H1 (cell line): Measurements from ENCODE around the gene CNST. TPM values are rescaled to one million over a fixed set of nuclear protein-coding genes. Genes with fewer than 3 reads are reported as not detected.

Source experiments
- CTCF ChIA-PET: fragments of 300-600 bp; sonication (Branson Sonifier 250); formaldehyde crosslinking; loops from one replicate; lab custom pipeline; 2021; ENCODE audit not compliant: partially characterized antibody; lab: Charles Lee
- POLR2A ChIA-PET: fragments of 300-600 bp; sonication (Branson Sonifier 250); formaldehyde crosslinking; loops from one replicate; lab custom pipeline; 2021; ENCODE audit warnings: inconsistent platforms; ENCODE audit not compliant: partially characterized antibody; lab: Charles Lee
- DNase-seq, 2 experiments: peaks; one replicate each; pipeline versions ENCODE4 v3.0.0 to v3.0.0-alpha.2; 2010 to 2022; ENCODE audit warnings: low spot score in 2 of 2, low read depth in 1 of 2, mixed read lengths in 1 of 2
- FAIRE-seq: peaks from 2 replicates; lab custom pipeline; 2011; peaks lifted over from hg19 to GRCh38; lab: Jason Lieb, UNC
- H2AFZ ChIP-seq: 2 replicates; pipeline ENCODE4 v1.8.1; 2012; ENCODE audit warnings: low read length, inconsistent platforms
- H2AK5ac ChIP-seq: 2 replicates; pipeline ENCODE4 v1.6.1; 2013; ENCODE audit warnings: low read depth, low read length
- H2BK120ac ChIP-seq: replicated peaks from 2 replicates; pipeline ENCODE3; 2013; ENCODE audit warnings: low read depth, low read length, inconsistent platforms
- H2BK12ac ChIP-seq: 2 replicates; pipeline ENCODE4 v1.6.1; 2013; ENCODE audit warnings: low read depth, low read length
- H2BK15ac ChIP-seq: 2 replicates; pipeline ENCODE4 v1.6.1; 2013; ENCODE audit warnings: low read length
- H2BK20ac ChIP-seq: 2 replicates; pipeline ENCODE4 v1.6.1; 2013; ENCODE audit warnings: low read length
- H2BK5ac ChIP-seq: 2 replicates; pipeline ENCODE4 v1.6.1; 2013; ENCODE audit warnings: low read depth, low read length
- H3K14ac ChIP-seq: 2 replicates; pipeline ENCODE4 v1.6.1; 2013; ENCODE audit warnings: inconsistent platforms; ENCODE audit not compliant: insufficient read length
- H3K18ac ChIP-seq: 2 replicates; pipeline ENCODE4 v1.6.1; 2013; ENCODE audit warnings: low read length; ENCODE audit errors: extremely low read depth
- H3K23ac ChIP-seq: 2 replicates; pipeline ENCODE4 v1.6.1; 2013; ENCODE audit warnings: inconsistent platforms; ENCODE audit not compliant: insufficient read length
- H3K23me2 ChIP-seq: 2 replicates; pipeline ENCODE4 v1.6.1; 2013; ENCODE audit warnings: low read depth, low read length
- H3K27ac ChIP-seq: 2 replicates; pipeline ENCODE4 v1.6.1; 2011; ENCODE audit warnings: low read depth, low read length, inconsistent platforms
- H3K27me3 ChIP-seq, 4 experiments: replicated peaks in 1 of 4; 1 replicate in 1 of 4; 2 replicates in 3 of 4; pipeline versions ENCODE4 v1.6.1 to v1.8.1; 2011 to 2013; ENCODE audit warnings: low read length in 3 of 4, mild to moderate bottlenecking in 3 of 4, inconsistent platforms in 2 of 4, mixed read lengths in 2 of 4, moderate library complexity in 1 of 4; ENCODE audit not compliant: control insufficient read depth in 3 of 4, insufficient read depth in 3 of 4; ENCODE audit errors: extremely low read depth in 1 of 4
- H3K36me3 ChIP-seq, 4 experiments: 2 replicates each; pipeline versions ENCODE4 v1.6.1 to v1.8.1; 2011 to 2013; ENCODE audit warnings: mild to moderate bottlenecking in 4 of 4, low read length in 3 of 4, moderate library complexity in 2 of 4, control low read depth in 1 of 4, inconsistent platforms in 1 of 4; ENCODE audit not compliant: insufficient read depth in 4 of 4, control insufficient read depth in 2 of 4
- H3K4ac ChIP-seq: replicated peaks from 2 replicates; pipeline ENCODE3; 2013; ENCODE audit warnings: low read length, low read depth, mixed read lengths, inconsistent platforms; ENCODE audit not compliant: insufficient read length
- H3K4me1 ChIP-seq, 4 experiments: replicated peaks in 1 of 4; 1 replicate in 1 of 4; 2 replicates in 3 of 4; pipeline versions ENCODE4 v1.6.1 to v1.8.1; 2011 to 2013; ENCODE audit warnings: low read length in 3 of 4, inconsistent platforms in 2 of 4, mixed read lengths in 1 of 4; ENCODE audit not compliant: insufficient read depth in 4 of 4, control insufficient read depth in 3 of 4
- H3K4me2 ChIP-seq, 2 experiments: 2 replicates each; pipeline versions ENCODE4 v1.6.1 to v1.8.1; 2011 to 2013; ENCODE audit warnings: low read depth in 2 of 2, low read length in 2 of 2, control low read depth in 1 of 2, inconsistent platforms in 1 of 2, mild to moderate bottlenecking in 1 of 2; ENCODE audit not compliant: insufficient read depth in 1 of 2
- H3K4me3 ChIP-seq, 4 experiments: fragments of 200-600, 300-600 bp in 1 of 4; sonication (generic), shearing (Covaris generic), sonication (Bioruptor Twin) in 1 of 4; 2 replicates each; pipeline versions ENCODE4 v1.5.1 to v1.8.1; 2011 to 2016; ENCODE audit warnings: low read length in 4 of 4, low read depth in 3 of 4, control low read depth in 2 of 4, inconsistent platforms in 2 of 4, mild to moderate bottlenecking in 2 of 4, mixed read lengths in 1 of 4, moderate library complexity in 1 of 4; ENCODE audit not compliant: insufficient read depth in 2 of 4; ENCODE audit errors: extremely low read depth in 1 of 4
- H3K56ac ChIP-seq: replicated peaks from 2 replicates; pipeline ENCODE3; 2013; ENCODE audit warnings: low read depth, mild to moderate bottlenecking, mixed read lengths, low read length, inconsistent platforms; ENCODE audit not compliant: insufficient read length
- H3K79me1 ChIP-seq: 2 replicates; pipeline ENCODE4 v1.6.1; 2013; ENCODE audit warnings: low read depth, low read length, control low read depth
- H3K79me2 ChIP-seq, 2 experiments: 2 replicates each; pipeline versions ENCODE4 v1.6.1 to v1.8.1; 2012 to 2013; ENCODE audit warnings: low read length in 2 of 2, mild to moderate bottlenecking in 2 of 2, inconsistent platforms in 1 of 2; ENCODE audit not compliant: insufficient read depth in 2 of 2, control insufficient read depth in 1 of 2
- H3K9ac ChIP-seq, 4 experiments: replicated peaks in 1 of 4; 1 replicate in 1 of 4; 2 replicates in 3 of 4; pipeline versions ENCODE4 v1.6.1 to v1.8.1; 2011 to 2013; ENCODE audit warnings: low read depth in 3 of 4, low read length in 3 of 4, control low read depth in 2 of 4, mild to moderate bottlenecking in 2 of 4, moderate library complexity in 2 of 4, inconsistent platforms in 1 of 4; ENCODE audit errors: extremely low read depth in 1 of 4
- H3K9me3 ChIP-seq, 2 experiments: 2 replicates each; pipeline versions ENCODE4 v1.6.1 to v1.8.1; 2012 to 2013; ENCODE audit warnings: mild to moderate bottlenecking in 2 of 2, moderate library complexity in 2 of 2, control low read depth in 1 of 2, inconsistent platforms in 1 of 2, low read depth in 1 of 2, low read length in 1 of 2, mixed read lengths in 1 of 2; ENCODE audit not compliant: insufficient read depth in 2 of 2
- H4K20me1 ChIP-seq, 2 experiments: replicated peaks in 1 of 2; 2 replicates each; pipeline versions ENCODE3 to v1.8.1; 2011 to 2013; ENCODE audit warnings: inconsistent platforms in 2 of 2, low read length in 2 of 2, mild to moderate bottlenecking in 1 of 2; ENCODE audit not compliant: insufficient read depth in 2 of 2, control insufficient read depth in 1 of 2
- H4K5ac ChIP-seq: 2 replicates; pipeline ENCODE4 v1.6.1; 2013; ENCODE audit warnings: low read length, low read depth, mixed read lengths, inconsistent platforms; ENCODE audit not compliant: insufficient read length
- H4K8ac ChIP-seq: 2 replicates; pipeline ENCODE4 v1.8.0; 2013; ENCODE audit warnings: mild to moderate bottlenecking, moderate library complexity, low read length, inconsistent platforms; ENCODE audit not compliant: insufficient read depth; ENCODE audit errors: extremely low read depth
- H4K91ac ChIP-seq: replicated peaks from 2 replicates; pipeline ENCODE3; 2013; ENCODE audit warnings: low read length, mixed read lengths, inconsistent platforms; ENCODE audit not compliant: insufficient read length
- BCL11A ChIP-seq, 2 experiments: IDR thresholded peaks; one replicate each; pipeline ENCODE4 v1.6.1; 2011; ENCODE audit warnings: low read depth in 2 of 2, low read length in 2 of 2, mild to moderate bottlenecking in 2 of 2
- CBX5 ChIP-seq: fragments of 300-800, 300-1000 bp; sonication (generic); IDR thresholded peaks from 2 replicates; pipeline ENCODE4 v1.7.1; 2016; ENCODE audit warnings: antibody characterized with exemption, low read length, low read depth
- CHD1 ChIP-seq: IDR thresholded peaks from 2 replicates; pipeline ENCODE4 v1.6.1; 2012; ENCODE audit warnings: low read depth, low read length, improper control_type of control experiment
- CTBP2 ChIP-seq: IDR thresholded peaks from 2 replicates; pipeline ENCODE4 v1.7.0; 2011; ENCODE audit warnings: borderline replicate concordance, mild to moderate bottlenecking, moderate library complexity, mixed read lengths, low read length; ENCODE audit not compliant: insufficient read depth, insufficient read length
- EGR1 ChIP-seq: IDR thresholded peaks from 2 replicates; pipeline ENCODE4 v1.6.1; 2011; ENCODE audit warnings: low read depth, low read length, borderline replicate concordance
- FOSL1 ChIP-seq: IDR thresholded peaks from 2 replicates; pipeline ENCODE4 v1.6.1; 2011; ENCODE audit warnings: mild to moderate bottlenecking, low read depth, low read length, moderate library complexity; ENCODE audit not compliant: insufficient read depth
- NANOG ChIP-seq: IDR thresholded peaks from 2 replicates; pipeline ENCODE4 v1.6.1; 2011; ENCODE audit warnings: low read length, low read depth, mild to moderate bottlenecking, inconsistent platforms; ENCODE audit not compliant: insufficient read depth, poor library complexity, severe bottlenecking
- POU5F1 ChIP-seq: IDR thresholded peaks from 2 replicates; pipeline ENCODE4 v1.6.1; 2011; ENCODE audit warnings: low read depth, mild to moderate bottlenecking, low read length, moderate library complexity
- RBBP5 ChIP-seq: IDR thresholded peaks from 2 replicates; pipeline ENCODE4 v1.7.1; 2012; ENCODE audit warnings: low read depth, mild to moderate bottlenecking, inconsistent platforms, low read length, moderate library complexity, borderline replicate concordance
- RNF2 ChIP-seq: fragments of 200-900, 300-1000 bp; sonication (generic); IDR thresholded peaks from 2 replicates; pipeline ENCODE4 v1.7.1; 2016; ENCODE audit warnings: borderline replicate concordance, low read depth, mild to moderate bottlenecking, antibody characterized with exemption, low read length; ENCODE audit not compliant: poor library complexity, severe bottlenecking; ENCODE audit errors: missing control alignments
- TAF7 ChIP-seq: optimal IDR thresholded peaks from 2 replicates; pipeline ENCODE3; 2011; ENCODE audit warnings: low read depth, mild to moderate bottlenecking, inconsistent platforms, low read length, moderate library complexity, borderline replicate concordance
- WGBS, 2 experiments: shearing (Covaris generic) in 1 of 2; methylation state at CpG; one replicate each; pipeline versions ENCODE4 v1.1.6 to v1.1.7; 2013 to 2015; ENCODE audit warnings: low lambda C conversion rate in 2 of 2, mixed read lengths in 2 of 2, inconsistent platforms in 1 of 2, low coverage in 1 of 2, missing lambda C conversion rate in 1 of 2; ENCODE audit not compliant: insufficient replicate concordance in 2 of 2, insufficient coverage in 1 of 2, insufficient read length in 1 of 2; ENCODE audit errors: extremely low coverage in 1 of 2, missing lambda C conversion rate in 1 of 2; 5-methylcytosine and 5-hydroxymethylcytosine counted together
- polyA plus RNA-seq, 7 experiments: library from polyadenylated mRNA; depleted of rRNA in 3 of 7; stranded (reverse) in 5 of 7; unstranded in 2 of 7; fragments of >200 nt in 5 of 7; fragments of 200-250 nt in 2 of 7; gene quantifications; 1 replicate in 5 of 7; 2 replicates in 1 of 7; 4 replicates in 1 of 7; pipeline versions ENCODE4 v1.2.1 to v1.2.3, GENCODE V29; 2011 to 2013; ENCODE audit warnings: missing spikeins in 2 of 7, mixed read lengths in 2 of 7
- total RNA-seq: library from RNA; stranded (reverse); fragmentation: NEBNext Ultra II Directional; extraction: Animal tissue kit (Norgen Biotek cat#: 25700); gene quantifications from 2 replicates; pipeline ENCODE4 v1.2.1, GENCODE V29; 2021
- TF ChIP-seq, protein P1 (sequence below): IDR thresholded peaks from 2 replicates; pipeline ENCODE4 v1.6.1; 2011; ENCODE audit warnings: low read depth, mild to moderate bottlenecking, low read length; ENCODE audit not compliant: insufficient read depth
- TF ChIP-seq, protein P2 (sequence below): IDR thresholded peaks from 2 replicates; pipeline ENCODE4 v1.6.1; 2012; ENCODE audit warnings: inconsistent platforms

CNST gene
- total and polyA plus RNA-seq, 2 of the 8 experiments (the other 6 are each of a cell fraction or from before 2014, with no cell fraction given) = 5.3 to 21.3 TPM

DNA sequence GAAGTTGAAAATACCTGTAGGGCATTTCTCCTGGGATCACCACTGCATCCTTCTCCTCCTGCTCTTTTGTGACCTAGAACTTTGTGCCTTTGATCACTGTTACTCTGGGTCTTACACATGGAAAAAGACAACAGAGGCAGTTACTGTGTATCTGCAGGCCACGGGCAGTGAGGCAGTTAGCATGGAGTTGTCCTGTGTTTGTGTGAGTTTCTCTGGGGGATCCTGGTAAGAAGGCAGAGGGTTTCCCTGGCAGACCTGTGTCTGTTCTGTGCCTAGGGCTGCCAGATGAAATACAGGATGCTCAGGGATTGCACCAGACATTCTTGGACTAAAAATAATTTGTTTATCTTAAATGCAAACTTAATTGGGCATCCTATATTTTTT lies 113.5 kb downstream of the CNST start:
- Histone ChIP-seq H2AFZ (no peak overlapping the region), H3K4me2 (no peak overlapping the region), H3K79me2 (no peaks in the 10 kb centered on the region), H3K9ac (no peak overlapping the region), H3K27me3 (no peaks in the 10 kb centered on the region), H2BK20ac (no peak overlapping the region), H3K18ac (no peak overlapping the region), H3K4me3 (no peak overlapping the region), H2BK15ac (no peak overlapping the region), H3K56ac (no peak overlapping the region), H4K8ac (no peak overlapping the region), H3K9me3 (no peaks in the 10 kb centered on the region), H3K4me1 (no peaks in the 10 kb centered on the region), H4K5ac (no peak overlapping the region), H2BK12ac (no peak overlapping the region), H3K23ac (no peak overlapping the region), H3K4ac (no peak overlapping the region), H3K14ac (no peak overlapping the region), H3K23me2 (no peaks in the 10 kb centered on the region), H2BK120ac (no peak overlapping the region), H4K91ac (no peak overlapping the region), H3K79me1 (no peaks in the 10 kb centered on the region), H4K20me1 (no peaks in the 10 kb centered on the region), H3K27ac (no peak overlapping the region), H2BK5ac (no peak overlapping the region), H2AK5ac (no peak overlapping the region), H3K36me3 (no peaks in the 10 kb centered on the region)
- no peak for FAIRE-seq
- POLR2A ChIA-PET = no interaction called here
- 86% methylated on average over 1 of the region's 1 CpG; no CpG with 5 or more reads in 1 of the 2 experiments for WGBS, 2 experiments
- CTCF ChIA-PET = interaction anchor here (4.5 to 9.7 kb wide), 2 partner anchors 10 to 17 kb away, joined by 27 to 66 read pairs; no protein-coding TSS in a partner anchor
- DNase-seq = no peak
- TF ChIP-seq TAF7 (no peak), FOSL1 (no peak), RNF2 (no peak), BCL11A (IDR thresholded peaks at IDR 0.05; ENCODE audit: low read depth in 2 of 2, low read length in 2 of 2) (no peak), CHD1 (no peak), NANOG (no peak), CTBP2 (no peak), EGR1 (no peak), RBBP5 (no peak), CBX5 (no peak), POU5F1 (no peak)
- TF ChIP-seq, protein P1, sequence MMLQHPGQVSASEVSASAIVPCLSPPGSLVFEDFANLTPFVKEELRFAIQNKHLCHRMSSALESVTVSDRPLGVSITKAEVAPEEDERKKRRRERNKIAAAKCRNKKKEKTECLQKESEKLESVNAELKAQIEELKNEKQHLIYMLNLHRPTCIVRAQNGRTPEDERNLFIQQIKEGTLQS = no peak
- TF ChIP-seq, protein P2, sequence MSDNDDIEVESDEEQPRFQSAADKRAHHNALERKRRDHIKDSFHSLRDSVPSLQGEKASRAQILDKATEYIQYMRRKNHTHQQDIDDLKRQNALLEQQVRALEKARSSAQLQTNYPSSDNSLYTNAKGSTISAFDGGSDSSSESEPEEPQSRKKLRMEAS = no peak
